HG03457 (cell line): ENCODE results near the gene PRAMEF1.
"Not testable (repeated sequence)": the region's sequence is repeated elsewhere in the genome, so short reads cannot be mapped to it uniquely, and the experiment has no call there.

ENCODE experiments used
- ATAC-seq: cut with Tn5 transposase; IDR thresholded peaks from one replicate; pipeline ENCODE4 v1.9.1; 2021; ENCODE audit warnings: moderate number of reproducible peaks; ENCODE audit not compliant: unreplicated experiment

The PRAMEF1 gene

GRCh38 chr1:12774801-12775345 lies 16.3 kb upstream of the PRAMEF1 start:
- ATAC-seq = no peak

GRCh38 chr1:12775443-12775842 lies 15.8 kb upstream of the PRAMEF1 start:
- no peak for ATAC-seq

GRCh38 chr1:12776801-12777557 lies 14.2 kb upstream of the PRAMEF1 start:
- no peak for ATAC-seq

GRCh38 chr1:12778061-12778460 lies 13.1 kb upstream of the PRAMEF1 start:
- no peak for ATAC-seq

- ATAC-seq = no peak
These were observed 12.3 kb upstream of the PRAMEF1 start for GRCh38 chr1:12778907-12779306.

GRCh38 chr1:12781488-12781887 lies 9.7 kb upstream of the PRAMEF1 start:
- not testable (repeated sequence) for ATAC-seq

GRCh38 chr1:12783783-12784182 lies 7.4 kb upstream of the PRAMEF1 start:
- ATAC-seq = not testable (repeated sequence)

GRCh38 chr1:12784729-12785128 lies 6.5 kb upstream of the PRAMEF1 start:
- not testable (repeated sequence) for ATAC-seq

- ATAC-seq = no peak
These were observed 7.7 kb downstream of the PRAMEF1 start for GRCh38 chr1:12798911-12799310.

- ATAC-seq = no peak
These were observed 8.5 kb downstream of the PRAMEF1 start for GRCh38 chr1:12799730-12800129.

- no peak for ATAC-seq
These were observed 18.7 kb downstream of the PRAMEF1 start for GRCh38 chr1:12809933-12810332.

GRCh38 chr1:12810691-12811408 lies 19.7 kb downstream of the PRAMEF1 start:
- no peak for ATAC-seq

GRCh38 chr1:12811409-12811784 lies 20.2 kb downstream of the PRAMEF1 start:
- ATAC-seq = no peak

- ATAC-seq = not testable (repeated sequence)
These were observed 27.9 kb downstream of the PRAMEF1 start for GRCh38 chr1:12819061-12819460.

- ATAC-seq = not testable (repeated sequence)
These were observed 40.1 kb downstream of the PRAMEF1 start, which contains the start of gene PRAMEF11 for GRCh38 chr1:12831310-12831709. PRAMEF11 (minus strand) TSS chr1:12831410; CDS start chr1:12828789, 2,621 bp downstream.

GRCh38 chr1:12833251-12833650 lies 42.1 kb downstream of the PRAMEF1 start:
- ATAC-seq = not testable (repeated sequence)
